Measurements from ENCODE around the gene KPNA6.

DNA sequence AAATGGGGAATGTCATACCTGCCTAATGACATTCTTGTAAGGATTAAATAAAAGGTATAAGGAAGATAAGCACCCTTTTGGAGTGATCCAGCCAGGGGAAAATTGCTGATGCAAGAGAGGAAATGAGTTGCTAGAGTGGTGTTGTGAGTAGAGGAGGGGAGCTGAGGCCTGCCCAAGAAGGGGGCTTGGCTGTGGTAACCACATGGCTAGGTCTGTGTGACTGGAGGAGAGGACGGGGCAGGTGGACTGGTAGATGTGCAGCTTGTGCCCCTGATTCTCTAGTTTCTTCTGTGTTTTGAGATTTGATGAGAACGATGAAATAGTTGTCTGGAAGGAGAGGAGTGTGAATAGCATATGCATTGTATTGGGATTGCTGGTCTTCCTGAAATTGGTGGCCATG, 78.2 kb downstream of the KPNA6 start:
- TF ChIP-seq, protein P1, sequence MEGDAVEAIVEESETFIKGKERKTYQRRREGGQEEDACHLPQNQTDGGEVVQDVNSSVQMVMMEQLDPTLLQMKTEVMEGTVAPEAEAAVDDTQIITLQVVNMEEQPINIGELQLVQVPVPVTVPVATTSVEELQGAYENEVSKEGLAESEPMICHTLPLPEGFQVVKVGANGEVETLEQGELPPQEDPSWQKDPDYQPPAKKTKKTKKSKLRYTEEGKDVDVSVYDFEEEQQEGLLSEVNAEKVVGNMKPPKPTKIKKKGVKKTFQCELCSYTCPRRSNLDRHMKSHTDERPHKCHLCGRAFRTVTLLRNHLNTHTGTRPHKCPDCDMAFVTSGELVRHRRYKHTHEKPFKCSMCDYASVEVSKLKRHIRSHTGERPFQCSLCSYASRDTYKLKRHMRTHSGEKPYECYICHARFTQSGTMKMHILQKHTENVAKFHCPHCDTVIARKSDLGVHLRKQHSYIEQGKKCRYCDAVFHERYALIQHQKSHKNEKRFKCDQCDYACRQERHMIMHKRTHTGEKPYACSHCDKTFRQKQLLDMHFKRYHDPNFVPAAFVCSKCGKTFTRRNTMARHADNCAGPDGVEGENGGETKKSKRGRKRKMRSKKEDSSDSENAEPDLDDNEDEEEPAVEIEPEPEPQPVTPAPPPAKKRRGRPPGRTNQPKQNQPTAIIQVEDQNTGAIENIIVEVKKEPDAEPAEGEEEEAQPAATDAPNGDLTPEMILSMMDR (IDR thresholded peaks at IDR 0.05), result no peak
- TF ChIP-seq POLR2AphosphoS5 (IDR thresholded peaks at IDR 0.05) (no peak), POLR2A (IDR thresholded peaks at IDR 0.05) (no peak)

Data from prostate gland (tissue), 2 donors.